GM18499 (cell line): ENCODE measurements around the gene CHIA.
"Not testable (repeated sequence)": the region's sequence is repeated elsewhere in the genome, so short reads cannot be mapped to it uniquely, and the experiment has no call there.

Experiments used
- ATAC-seq: cut with Tn5 transposase; IDR thresholded peaks from one replicate; pipeline ENCODE4 v1.9.1; 2021; ENCODE audit warnings: moderate number of reproducible peaks; ENCODE audit not compliant: insufficient read depth, unreplicated experiment

CHIA gene

GRCh38 chr1:111359376-111359775 is 68.7 kb downstream of the CHIA start:
- ATAC-seq = no peak

GRCh38 chr1:111360257-111360656 is 69.6 kb downstream of the CHIA start:
- ATAC-seq = not testable (repeated sequence)

- ATAC-seq = no peak
Observed at GRCh38 chr1:111361761-111362160, 71.1 kb downstream of the CHIA start.

GRCh38 chr1:111364690-111365089 is 74.0 kb downstream of the CHIA start:
- no peak for ATAC-seq

- no peak for ATAC-seq
Observed at GRCh38 chr1:111366256-111366655, 75.6 kb downstream of the CHIA start.

- ATAC-seq = no peak
Observed at GRCh38 chr1:111369177-111369576, 78.5 kb downstream of the CHIA start.

- no peak for ATAC-seq
Observed at GRCh38 chr1:111369645-111370044, 79.0 kb downstream of the CHIA start.
